ENCODE data around the gene LRRD1. TPM values are rescaled to one million over a fixed set of nuclear protein-coding genes. Genes with fewer than 3 reads are reported as not detected.
A peak's percentile ranks its signal among the peaks of the same experiment; 100 is the strongest.
"Not testable (repeated sequence)": the region's sequence is repeated elsewhere in the genome, so short reads cannot be mapped to it uniquely, and the experiment has no call there.

Gene LRRD1
- polyA plus RNA-seq (2013, experiment 1 of 2): not detected
- polyA plus RNA-seq (2013, experiment 2 of 2): not detected

GRCh38 chr7:92178928-92179924 is at the start of gene LRRD1:
TSS of gene LRRD1 (minus strand) at chr7:92179142. CDS start at chr7:92165202, 13,940 bp downstream.
- H3K4me1 ChIP-seq (ENCODE audit: insufficient read depth, low read length): no peaks in the 10 kb centered on the region
- WGBS: 17% methylated on average over 60 of the region's 60 CpGs
- peak within 1 kb of the TSS; percentile 54 for H3K4me3 ChIP-seq (ENCODE audit: low read length)
- peaks cover 8% of the 10 kb centered on the region for H3K27me3 ChIP-seq (ENCODE audit: insufficient read depth, low read length)
- no peak within 1 kb of the TSS for H3K27ac ChIP-seq (ENCODE audit: low read depth, low read length)
- H3K36me3 ChIP-seq (ENCODE audit: insufficient read depth, low read length): no peaks in the 10 kb centered on the region
- peak within 1 kb of the TSS; percentile 35; the same call in 1 of the 2 replicates for H3K9ac ChIP-seq (ENCODE audit: low read depth, low read length)
- no peaks in the 10 kb centered on the region for H3K9me3 ChIP-seq (ENCODE audit: insufficient read depth, low read depth, low read length)

- Histone ChIP-seq H3K9ac (ENCODE audit: low read depth, low read length) (no peak overlapping the region), H3K27ac (ENCODE audit: low read depth, low read length) (no peak overlapping the region), H3K4me1 (ENCODE audit: insufficient read depth, low read length) (no peaks in the 10 kb centered on the region), H3K36me3 (ENCODE audit: insufficient read depth, low read length) (peaks cover 83% of the 10 kb centered on the region), H3K27me3 (ENCODE audit: insufficient read depth, low read length) (no peaks in the 10 kb centered on the region), H3K9me3 (ENCODE audit: insufficient read depth, low read depth, low read length) (peaks cover 5% of the 10 kb centered on the region; the same call in 1 of the 2 replicates), H3K4me3 (ENCODE audit: low read length) (no peak overlapping the region)
- WGBS: 97% methylated on average over 2 of the region's 2 CpGs
Observed at GRCh38 chr7:92228742-92229141, 49.8 kb upstream of the LRRD1 start.

GRCh38 chr7:92228100-92228499 is 49.2 kb upstream of the LRRD1 start:
- H3K36me3 ChIP-seq (ENCODE audit: insufficient read depth, low read length): peaks cover 82% of the 10 kb centered on the region
- no peaks in the 10 kb centered on the region for H3K4me1 ChIP-seq (ENCODE audit: insufficient read depth, low read length)
- WGBS: over 99% methylated on average over 2 of the region's 2 CpGs
- no peak overlapping the region for H3K9ac ChIP-seq (ENCODE audit: low read depth, low read length)
- H3K9me3 ChIP-seq (ENCODE audit: insufficient read depth, low read depth, low read length): peaks cover 5% of the 10 kb centered on the region; the same call in 1 of the 2 replicates
- no peak overlapping the region for H3K4me3 ChIP-seq (ENCODE audit: low read length)
- no peaks in the 10 kb centered on the region for H3K27me3 ChIP-seq (ENCODE audit: insufficient read depth, low read length)
- no peak overlapping the region for H3K27ac ChIP-seq (ENCODE audit: low read depth, low read length)

- no peaks in the 10 kb centered on the region for H3K4me1 ChIP-seq (ENCODE audit: insufficient read depth, low read length)
- peaks cover 5% of the 10 kb centered on the region; the same call in 1 of the 2 replicates for H3K9me3 ChIP-seq (ENCODE audit: insufficient read depth, low read depth, low read length)
- no peak overlapping the region for H3K9ac ChIP-seq (ENCODE audit: low read depth, low read length)
- H3K27ac ChIP-seq (ENCODE audit: low read depth, low read length): no peak overlapping the region
- no peak overlapping the region for H3K4me3 ChIP-seq (ENCODE audit: low read length)
- peaks cover 81% of the 10 kb centered on the region for H3K36me3 ChIP-seq (ENCODE audit: insufficient read depth, low read length)
- 96% methylated on average over 4 of the region's 4 CpGs for WGBS
- no peaks in the 10 kb centered on the region for H3K27me3 ChIP-seq (ENCODE audit: insufficient read depth, low read length)
Observed at GRCh38 chr7:92226981-92227380, 48.0 kb upstream of the LRRD1 start.

GRCh38 chr7:92221766-92222165 is 42.8 kb upstream of the LRRD1 start:
- WGBS: 100% methylated on average over 2 of the region's 3 CpGs

GRCh38 chr7:92206672-92207071 is 27.7 kb upstream of the LRRD1 start:
- H3K36me3 ChIP-seq (ENCODE audit: insufficient read depth, low read length): peaks cover 54% of the 10 kb centered on the region

More at GRCh38 chr7:92221766-92222165, 42.8 kb upstream of the LRRD1 start:
- Histone ChIP-seq H3K36me3 (ENCODE audit: insufficient read depth, low read length) (peaks cover 96% of the 10 kb centered on the region), H3K9ac (ENCODE audit: low read depth, low read length) (no peak overlapping the region), H3K9me3 (ENCODE audit: insufficient read depth, low read depth, low read length) (no peaks in the 10 kb centered on the region), H3K27ac (ENCODE audit: low read depth, low read length) (no peak overlapping the region), H3K27me3 (ENCODE audit: insufficient read depth, low read length) (no peaks in the 10 kb centered on the region), H3K4me1 (ENCODE audit: insufficient read depth, low read length) (no peaks in the 10 kb centered on the region), H3K4me3 (ENCODE audit: low read length) (no peak overlapping the region)

GRCh38 chr7:92205987-92206386 is 27.0 kb upstream of the LRRD1 start:
- no peaks in the 10 kb centered on the region for H3K27me3 ChIP-seq (ENCODE audit: insufficient read depth, low read length)
- H3K9ac ChIP-seq (ENCODE audit: low read depth, low read length): no peak overlapping the region
- H3K27ac ChIP-seq (ENCODE audit: low read depth, low read length): no peak overlapping the region
- H3K9me3 ChIP-seq (ENCODE audit: insufficient read depth, low read depth, low read length): no peaks in the 10 kb centered on the region
- H3K4me1 ChIP-seq (ENCODE audit: insufficient read depth, low read length): no peaks in the 10 kb centered on the region
- no peak overlapping the region for H3K4me3 ChIP-seq (ENCODE audit: low read length)
- 92% methylated on average over 3 of the region's 3 CpGs for WGBS
- H3K36me3 ChIP-seq (ENCODE audit: insufficient read depth, low read length): peaks cover 51% of the 10 kb centered on the region

More at GRCh38 chr7:92206672-92207071, 27.7 kb upstream of the LRRD1 start:
- H3K27ac ChIP-seq (ENCODE audit: low read depth, low read length): no peak overlapping the region
- H3K4me1 ChIP-seq (ENCODE audit: insufficient read depth, low read length): no peaks in the 10 kb centered on the region
- H3K27me3 ChIP-seq (ENCODE audit: insufficient read depth, low read length): no peaks in the 10 kb centered on the region
- H3K9ac ChIP-seq (ENCODE audit: low read depth, low read length): no peak overlapping the region
- no peak overlapping the region for H3K4me3 ChIP-seq (ENCODE audit: low read length)
- no peaks in the 10 kb centered on the region for H3K9me3 ChIP-seq (ENCODE audit: insufficient read depth, low read depth, low read length)
- WGBS: no CpG with 5 or more reads among the region's 1 CpG

- no CpG with 5 or more reads among the region's 1 CpG for WGBS
Observed at GRCh38 chr7:92200791-92201190, 21.8 kb upstream of the LRRD1 start.

GRCh38 chr7:92192326-92192725 is 13.4 kb upstream of the LRRD1 start:
- Histone ChIP-seq H3K4me3 (ENCODE audit: low read length) (no peak overlapping the region), H3K27ac (ENCODE audit: low read depth, low read length) (no peak overlapping the region), H3K9ac (ENCODE audit: low read depth, low read length) (no peak overlapping the region), H3K36me3 (ENCODE audit: insufficient read depth, low read length) (peaks cover 18% of the 10 kb centered on the region; the same call in 1 of the 2 replicates), H3K9me3 (ENCODE audit: insufficient read depth, low read depth, low read length) (peaks cover 48% of the 10 kb centered on the region), H3K4me1 (ENCODE audit: insufficient read depth, low read length) (no peaks in the 10 kb centered on the region), H3K27me3 (ENCODE audit: insufficient read depth, low read length) (no peaks in the 10 kb centered on the region)
- WGBS: 94% methylated on average over 2 of the region's 3 CpGs

More at GRCh38 chr7:92200791-92201190, 21.8 kb upstream of the LRRD1 start:
- Histone ChIP-seq H3K9ac (ENCODE audit: low read depth, low read length) (no peak overlapping the region), H3K9me3 (ENCODE audit: insufficient read depth, low read depth, low read length) (no peaks in the 10 kb centered on the region), H3K27me3 (ENCODE audit: insufficient read depth, low read length) (no peaks in the 10 kb centered on the region), H3K27ac (ENCODE audit: low read depth, low read length) (no peak overlapping the region), H3K36me3 (ENCODE audit: insufficient read depth, low read length) (peaks cover 67% of the 10 kb centered on the region), H3K4me3 (ENCODE audit: low read length) (no peak overlapping the region), H3K4me1 (ENCODE audit: insufficient read depth, low read length) (no peaks in the 10 kb centered on the region)

GRCh38 chr7:92189246-92189645 is 10.3 kb upstream of the LRRD1 start:
- not testable (repeated sequence) for H3K27me3 ChIP-seq (ENCODE audit: insufficient read depth, low read length); H3K36me3 ChIP-seq (ENCODE audit: insufficient read depth, low read length); H3K4me3 ChIP-seq (ENCODE audit: low read length); H3K4me1 ChIP-seq (ENCODE audit: insufficient read depth, low read length); H3K27ac ChIP-seq (ENCODE audit: low read depth, low read length); H3K9ac ChIP-seq (ENCODE audit: low read depth, low read length)
- 90% methylated on average over 15 of the region's 15 CpGs for WGBS
- H3K9me3 ChIP-seq (ENCODE audit: insufficient read depth, low read depth, low read length): peaks cover 45% of the 10 kb centered on the region

GRCh38 chr7:92184294-92184693 is 5.4 kb upstream of the LRRD1 start:
- 80% methylated on average over 1 of the region's 1 CpG for WGBS
- H3K27me3 ChIP-seq (ENCODE audit: insufficient read depth, low read length): not testable (repeated sequence)

More at GRCh38 chr7:92184294-92184693, 5.4 kb upstream of the LRRD1 start:
- H3K4me1 ChIP-seq (ENCODE audit: insufficient read depth, low read length); H3K9ac ChIP-seq (ENCODE audit: low read depth, low read length); H3K4me3 ChIP-seq (ENCODE audit: low read length); H3K27ac ChIP-seq (ENCODE audit: low read depth, low read length); H3K9me3 ChIP-seq (ENCODE audit: insufficient read depth, low read depth, low read length); H3K36me3 ChIP-seq (ENCODE audit: insufficient read depth, low read length): not testable (repeated sequence)

Data from HUES64 (cell line).